ENCODE data around the gene WASL. TPM values are rescaled to one million over a fixed set of nuclear protein-coding genes. Genes with fewer than 3 reads are reported as not detected.

WASL gene
- total RNA-seq, 2 experiments from 2014 or later, result 4.4 to 6.3 TPM

DNA sequence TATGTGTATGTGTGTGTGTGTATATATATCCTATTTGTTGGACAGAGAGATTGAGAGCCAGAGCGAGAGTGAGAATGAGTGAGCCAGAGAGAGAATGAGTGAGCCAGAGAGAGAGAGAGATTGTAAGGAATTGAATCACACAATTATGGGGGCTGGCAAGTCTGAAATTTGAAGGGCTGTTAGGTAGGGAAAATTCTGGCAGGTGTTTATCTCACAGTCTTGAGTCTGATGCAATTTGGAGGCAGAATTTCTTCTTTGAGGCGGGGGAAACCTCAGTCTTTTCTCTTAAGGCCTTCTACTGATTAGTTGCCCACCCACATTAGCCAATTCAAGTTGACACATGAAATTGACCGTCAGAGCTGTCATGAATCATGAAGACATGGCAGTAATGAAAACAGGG, 41.0 kb upstream of the WASL start:
- ChIA-PET CTCF (ENCODE audit: unreplicated experiment) (no interaction called here), POLR2A (interaction anchor here (0.6 kb wide), 1 partner anchor 1348 kb away, joined by 3 read pairs; no protein-coding TSS in a partner anchor)
- intact Hi-C loops (cut with micrococcal nuclease; ENCODE audit: unreplicated experiment), result no loop called here
- H3K36me3 ChIP-seq (ENCODE audit: insufficient read depth, low read length), result no peaks in the 10 kb centered on the region
- BruUV-seq (replicated peaks), result no TSS peak
- no peaks in the 10 kb centered on the region for H3K9me2 ChIP-seq (ENCODE audit: insufficient read depth, low read length)
- H4K20me1 ChIP-seq (ENCODE audit: insufficient read depth, low read length), result no peaks in the 10 kb centered on the region
- no peak overlapping the region for H2AFZ ChIP-seq (ENCODE audit: low read length)
- TF ChIP-seq, protein P1, sequence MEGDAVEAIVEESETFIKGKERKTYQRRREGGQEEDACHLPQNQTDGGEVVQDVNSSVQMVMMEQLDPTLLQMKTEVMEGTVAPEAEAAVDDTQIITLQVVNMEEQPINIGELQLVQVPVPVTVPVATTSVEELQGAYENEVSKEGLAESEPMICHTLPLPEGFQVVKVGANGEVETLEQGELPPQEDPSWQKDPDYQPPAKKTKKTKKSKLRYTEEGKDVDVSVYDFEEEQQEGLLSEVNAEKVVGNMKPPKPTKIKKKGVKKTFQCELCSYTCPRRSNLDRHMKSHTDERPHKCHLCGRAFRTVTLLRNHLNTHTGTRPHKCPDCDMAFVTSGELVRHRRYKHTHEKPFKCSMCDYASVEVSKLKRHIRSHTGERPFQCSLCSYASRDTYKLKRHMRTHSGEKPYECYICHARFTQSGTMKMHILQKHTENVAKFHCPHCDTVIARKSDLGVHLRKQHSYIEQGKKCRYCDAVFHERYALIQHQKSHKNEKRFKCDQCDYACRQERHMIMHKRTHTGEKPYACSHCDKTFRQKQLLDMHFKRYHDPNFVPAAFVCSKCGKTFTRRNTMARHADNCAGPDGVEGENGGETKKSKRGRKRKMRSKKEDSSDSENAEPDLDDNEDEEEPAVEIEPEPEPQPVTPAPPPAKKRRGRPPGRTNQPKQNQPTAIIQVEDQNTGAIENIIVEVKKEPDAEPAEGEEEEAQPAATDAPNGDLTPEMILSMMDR (conservative IDR thresholded peaks at IDR 0.05; ENCODE audit: low read length), result no peak
- TF ChIP-seq EZH2phosphoT487 (IDR thresholded peaks at IDR 0.05; ENCODE audit: borderline replicate concordance, low read depth, low read length), result no peak
- H3K4me3 ChIP-seq (ENCODE audit: low read depth, low read length, poor library complexity, severe bottlenecking), result no peak overlapping the region
- no peaks in the 10 kb centered on the region for H3K4me1 ChIP-seq (ENCODE audit: insufficient read depth, low read length, poor library complexity, severe bottlenecking)
- no peak for DNase-seq (ENCODE audit: low spot score)
- no peak overlapping the region for H3K27ac ChIP-seq (ENCODE audit: low read depth, low read length, poor library complexity, severe bottlenecking)
- no peaks in the 10 kb centered on the region for H3K79me2 ChIP-seq (ENCODE audit: insufficient read depth, low read depth, low read length)
- no peaks in the 10 kb centered on the region for H3K9me3 ChIP-seq (ENCODE audit: low read length)
- no peak overlapping the region for H3K4me2 ChIP-seq (ENCODE audit: low read length)

DNA sequence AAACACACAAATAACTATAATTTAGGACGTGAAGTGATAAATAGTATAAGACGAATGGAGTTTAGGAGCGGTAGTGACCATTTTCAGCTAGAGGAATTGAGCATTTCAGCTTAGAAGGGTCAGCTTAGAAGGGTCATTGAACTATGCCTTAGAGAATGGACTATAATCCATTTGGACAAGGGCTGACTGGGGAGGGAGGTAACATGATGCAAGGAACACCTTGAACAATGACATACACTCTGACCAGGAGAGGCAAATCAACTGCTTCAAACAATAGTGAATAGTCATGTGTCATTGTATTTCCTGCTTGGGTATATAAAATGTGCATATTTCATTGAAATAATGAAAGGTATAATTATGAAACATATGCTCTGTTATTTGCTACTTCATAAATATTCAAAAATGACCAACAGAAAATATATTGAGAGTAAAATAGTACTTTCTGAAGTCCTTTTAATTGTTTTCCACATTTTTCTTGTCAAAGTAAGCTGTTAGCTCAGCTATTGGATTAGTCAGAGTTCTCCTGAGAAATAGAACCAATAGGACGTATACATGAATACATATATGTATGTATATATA, 40.5 kb upstream of the WASL start:
- intact Hi-C loops (cut with micrococcal nuclease; ENCODE audit: unreplicated experiment), result no loop called here
- H3K9me2 ChIP-seq (ENCODE audit: insufficient read depth, low read length), result no peaks in the 10 kb centered on the region
- no peaks in the 10 kb centered on the region for H3K4me1 ChIP-seq (ENCODE audit: insufficient read depth, low read length, poor library complexity, severe bottlenecking)
- H3K79me2 ChIP-seq (ENCODE audit: insufficient read depth, low read depth, low read length), result no peaks in the 10 kb centered on the region
- H3K36me3 ChIP-seq (ENCODE audit: insufficient read depth, low read length), result no peaks in the 10 kb centered on the region
- DNase-seq (ENCODE audit: low spot score), result no peak
- H2AFZ ChIP-seq (ENCODE audit: low read length), result no peak overlapping the region
- TF ChIP-seq, protein P1 (conservative IDR thresholded peaks at IDR 0.05; ENCODE audit: low read length), result no peak
- TF ChIP-seq EZH2phosphoT487 (IDR thresholded peaks at IDR 0.05; ENCODE audit: borderline replicate concordance, low read depth, low read length), result no peak
- BruUV-seq (replicated peaks), result no TSS peak
- ChIA-PET POLR2A (interaction anchor here (0.6 kb wide), 1 partner anchor 1348 kb away, joined by 3 read pairs; no protein-coding TSS in a partner anchor), CTCF (ENCODE audit: unreplicated experiment) (no interaction called here)
- no peak overlapping the region for H3K4me2 ChIP-seq (ENCODE audit: low read length)
- no peak overlapping the region for H3K27ac ChIP-seq (ENCODE audit: low read depth, low read length, poor library complexity, severe bottlenecking)
- H3K9me3 ChIP-seq (ENCODE audit: low read length), result no peaks in the 10 kb centered on the region
- no peak overlapping the region for H3K4me3 ChIP-seq (ENCODE audit: low read depth, low read length, poor library complexity, severe bottlenecking)
- no peaks in the 10 kb centered on the region for H4K20me1 ChIP-seq (ENCODE audit: insufficient read depth, low read length)

DNA sequence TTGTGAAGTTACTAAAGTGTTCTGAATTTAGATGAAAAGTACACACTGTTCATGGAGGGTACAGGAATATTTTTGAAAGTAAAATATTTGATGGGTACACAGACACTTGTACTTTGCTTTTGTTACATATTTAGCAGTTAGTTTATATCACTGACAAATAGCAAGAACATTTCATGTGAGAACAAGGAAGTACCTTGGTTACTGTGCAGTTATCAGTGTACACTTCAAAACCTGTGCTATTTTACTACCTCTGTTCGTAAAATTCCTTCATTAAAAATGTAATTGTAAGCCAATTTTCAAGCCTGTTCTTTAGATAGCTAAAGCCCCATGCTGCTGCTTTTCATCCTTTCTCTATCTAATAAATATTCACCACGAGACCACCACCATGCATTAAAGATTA, 39.8 kb upstream of the WASL start:
- no peaks in the 10 kb centered on the region for H3K9me2 ChIP-seq (ENCODE audit: insufficient read depth, low read length)
- no peaks in the 10 kb centered on the region for H3K9me3 ChIP-seq (ENCODE audit: low read length)
- H4K20me1 ChIP-seq (ENCODE audit: insufficient read depth, low read length), result no peaks in the 10 kb centered on the region
- no peak for TF ChIP-seq EZH2phosphoT487 (IDR thresholded peaks at IDR 0.05; ENCODE audit: borderline replicate concordance, low read depth, low read length)
- TF ChIP-seq, protein P1 (conservative IDR thresholded peaks at IDR 0.05; ENCODE audit: low read length), result no peak
- no peaks in the 10 kb centered on the region for H3K4me1 ChIP-seq (ENCODE audit: insufficient read depth, low read length, poor library complexity, severe bottlenecking)
- no peaks in the 10 kb centered on the region for H3K79me2 ChIP-seq (ENCODE audit: insufficient read depth, low read depth, low read length)
- H3K4me2 ChIP-seq (ENCODE audit: low read length), result no peak overlapping the region
- no TSS peak for BruUV-seq (replicated peaks)
- POLR2A ChIA-PET, result interaction anchor here (0.7 kb wide), 1 partner anchor 10 kb away, joined by 3 read pairs; no protein-coding TSS in a partner anchor
- CTCF ChIA-PET (ENCODE audit: unreplicated experiment), result no interaction called here
- no peak overlapping the region for H3K4me3 ChIP-seq (ENCODE audit: low read depth, low read length, poor library complexity, severe bottlenecking)
- intact Hi-C loops (cut with micrococcal nuclease; ENCODE audit: unreplicated experiment), result no loop called here
- H3K36me3 ChIP-seq (ENCODE audit: insufficient read depth, low read length), result no peaks in the 10 kb centered on the region
- no peak overlapping the region for H2AFZ ChIP-seq (ENCODE audit: low read length)
- no peak overlapping the region for H3K27ac ChIP-seq (ENCODE audit: low read depth, low read length, poor library complexity, severe bottlenecking)
- DNase-seq (ENCODE audit: low spot score), result no peak
